ENCODE data around the gene NPNT.

The NPNT gene

DNA sequence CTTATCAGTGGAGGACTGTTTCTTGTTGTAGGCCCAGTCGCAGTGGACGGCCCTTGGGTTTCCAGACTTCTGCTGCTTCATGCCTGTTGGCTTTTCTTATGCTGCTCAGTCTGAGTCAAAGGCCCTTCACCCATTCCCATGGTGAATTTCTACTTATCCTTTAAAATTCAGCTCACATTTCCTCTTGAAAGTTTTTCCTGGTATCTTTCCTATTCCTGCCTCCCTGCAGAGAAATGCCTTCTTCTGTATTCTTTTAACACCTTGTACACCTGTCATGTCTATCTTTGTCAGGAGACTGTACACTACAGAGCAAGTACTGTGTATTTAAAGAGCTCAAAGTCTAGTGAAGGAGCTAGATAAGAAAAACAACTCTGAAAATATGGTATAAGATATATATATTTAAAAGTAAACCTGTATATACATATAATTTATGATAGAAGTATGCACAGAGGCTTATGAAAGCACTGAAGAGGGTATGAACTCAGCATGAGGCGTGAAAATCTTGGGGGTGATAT, 22.0 kb downstream of the NPNT start:
- no peak for DNase-seq (ENCODE audit: low read depth in 4 of 4, low spot score in 1 of 4)

DNA sequence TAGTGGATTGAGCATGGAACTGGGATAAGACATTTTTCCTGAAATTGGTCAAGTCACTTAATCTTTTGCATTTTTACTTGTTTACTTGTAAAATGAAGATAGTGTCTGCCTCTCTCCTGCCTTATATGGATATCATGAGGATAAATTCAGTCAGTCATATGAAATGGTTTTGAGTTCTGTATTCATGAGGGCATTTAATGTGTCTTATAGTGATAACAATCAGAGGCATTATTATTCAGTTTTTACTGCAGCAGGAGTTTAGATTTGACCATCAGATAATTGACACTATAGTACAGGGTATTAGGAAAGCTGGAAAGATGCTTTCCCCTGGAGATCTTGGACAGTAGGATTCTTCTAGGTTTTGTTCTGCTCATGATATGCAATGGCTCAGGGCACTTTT, 26.0 kb downstream of the NPNT start:
- no peak for DNase-seq (ENCODE audit: low read depth in 4 of 4, low spot score in 1 of 4)

DNA sequence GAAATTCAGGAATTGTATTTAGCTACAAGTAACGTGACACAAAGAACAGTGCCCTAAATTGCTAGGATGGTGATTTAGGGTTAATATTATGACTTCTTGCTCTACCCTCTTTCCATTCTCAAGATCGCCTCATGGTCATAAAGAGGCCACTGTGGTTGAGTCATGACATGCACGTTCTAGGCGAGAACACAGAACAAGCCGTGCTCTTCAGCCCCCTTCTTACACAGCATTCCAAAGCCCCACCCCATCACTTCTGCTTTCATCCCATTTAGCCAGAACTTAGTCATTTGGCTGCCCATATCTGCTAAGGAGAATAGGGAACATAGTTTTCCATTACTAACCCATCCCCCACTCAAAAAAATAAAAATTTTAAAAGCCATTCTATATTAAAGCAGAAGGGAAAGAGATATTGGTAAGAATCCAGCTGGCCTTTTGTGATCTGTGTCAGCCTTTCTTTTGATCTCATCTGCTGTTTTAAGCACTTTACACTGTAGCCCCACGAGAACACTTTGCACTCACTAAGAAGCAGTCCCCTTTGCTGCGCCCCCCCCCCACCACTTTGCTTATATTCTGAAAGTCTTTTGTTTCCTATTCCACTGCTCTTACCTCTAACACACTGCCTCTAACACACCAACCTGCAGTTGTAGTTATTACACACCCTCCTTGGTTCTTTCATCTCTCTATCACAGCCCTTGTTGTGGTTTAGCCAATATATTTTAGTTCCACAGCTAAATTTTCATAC, 28.4 kb downstream of the NPNT start:
- DNase-seq (ENCODE audit: low read depth in 4 of 4, low spot score in 1 of 4) = no peak

DNA sequence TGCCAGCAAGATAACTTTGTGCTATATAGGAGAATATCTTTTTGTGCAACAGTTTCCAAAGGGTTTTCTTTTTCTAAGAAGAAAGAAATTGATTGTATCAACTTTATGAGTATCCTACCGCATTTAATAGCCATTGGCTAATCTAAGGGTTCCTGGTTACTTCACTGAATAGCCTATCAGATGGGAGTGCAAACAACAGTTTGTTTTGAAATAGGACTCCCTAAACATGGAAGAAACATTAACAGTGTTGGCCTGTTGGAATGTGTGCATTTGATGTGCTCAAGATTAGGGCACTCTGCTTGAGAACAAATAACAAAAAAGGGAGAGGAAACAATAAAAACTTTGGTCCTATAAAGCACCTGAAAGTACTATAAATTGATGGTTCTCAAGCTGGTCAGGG, 29.1 kb downstream of the NPNT start:
- no peak for DNase-seq (ENCODE audit: low read depth in 4 of 4, low spot score in 1 of 4)

DNA sequence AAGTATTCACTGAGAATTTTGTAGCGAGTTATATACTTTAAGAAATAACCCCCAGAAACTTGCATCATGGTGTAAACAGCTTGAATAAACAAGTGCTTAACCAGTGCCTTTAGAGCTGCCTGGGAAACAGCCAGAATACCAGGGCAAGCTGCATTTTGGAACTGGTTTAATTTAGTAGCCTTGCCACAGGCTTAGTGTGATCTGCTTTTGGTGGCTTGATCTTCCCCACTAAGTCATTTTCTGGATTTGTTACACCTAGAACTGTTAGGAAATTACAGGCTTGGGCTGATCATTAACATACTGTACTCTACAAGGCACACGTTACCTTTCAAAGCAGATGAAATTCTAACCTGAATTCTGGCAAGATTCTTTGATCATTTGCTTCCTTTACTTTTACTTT, 35.4 kb downstream of the NPNT start:
- DNase-seq (ENCODE audit: low read depth in 4 of 4, low spot score in 1 of 4) = no peak

DNA sequence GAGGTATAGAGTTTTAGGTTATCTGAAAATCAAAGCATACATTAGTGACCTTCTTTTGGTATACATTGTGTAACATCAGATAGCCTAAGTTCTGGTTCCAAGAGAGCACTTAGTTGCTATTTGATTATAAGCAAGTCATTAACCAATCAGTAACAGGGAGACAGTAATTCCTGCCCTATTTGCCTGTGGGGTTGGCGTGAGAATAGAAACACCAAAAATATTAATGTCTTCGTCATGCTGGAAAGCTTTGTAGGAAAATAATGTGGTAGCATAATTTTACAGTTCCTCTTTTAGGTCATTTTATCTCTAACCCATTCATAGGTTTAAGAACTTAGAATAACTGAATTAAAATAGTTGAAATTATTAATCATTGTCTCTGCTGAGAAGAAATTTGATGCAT, 37.8 kb downstream of the NPNT start:
- no peak for DNase-seq (ENCODE audit: low read depth in 4 of 4, low spot score in 1 of 4)

DNA sequence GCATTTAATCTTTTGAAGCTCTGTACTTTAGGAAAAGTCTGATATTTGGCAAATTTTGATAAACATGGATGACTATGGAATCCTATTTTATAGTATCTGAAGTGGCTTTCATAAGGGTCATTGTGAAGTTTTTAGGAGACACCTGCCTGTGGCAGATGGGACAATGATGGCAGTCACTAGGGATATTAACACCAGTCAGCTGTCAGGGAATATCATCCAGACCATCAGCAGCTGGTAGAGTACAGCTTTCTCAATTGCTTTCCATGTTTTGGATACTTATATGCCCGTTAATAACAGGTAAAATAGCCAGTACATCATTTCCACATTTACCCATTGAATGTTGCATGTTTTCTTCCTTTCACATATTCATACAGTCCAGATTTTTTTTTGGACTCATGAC, 39.1 kb downstream of the NPNT start:
- no peak for DNase-seq (ENCODE audit: low read depth in 4 of 4, low spot score in 1 of 4)

DNA sequence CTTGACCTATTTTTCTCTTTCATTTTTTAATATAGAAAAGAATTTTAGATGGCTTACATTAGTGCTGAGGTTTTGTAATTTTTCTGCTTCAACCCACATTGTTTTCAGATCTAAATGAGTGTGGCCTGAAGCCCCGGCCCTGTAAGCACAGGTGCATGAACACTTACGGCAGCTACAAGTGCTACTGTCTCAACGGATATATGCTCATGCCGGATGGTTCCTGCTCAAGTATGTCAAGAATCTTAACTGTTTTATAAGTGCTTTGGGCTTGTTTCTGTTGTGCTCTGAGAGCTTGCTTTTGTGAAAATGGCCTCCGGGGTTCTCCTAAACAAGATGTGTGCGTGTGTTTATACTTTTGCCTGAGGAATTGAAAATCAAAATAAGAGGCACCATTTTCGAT, 41.6 kb downstream of the NPNT start:
- DNase-seq (ENCODE audit: low read depth in 4 of 4, low spot score in 1 of 4) = no peak

DNA sequence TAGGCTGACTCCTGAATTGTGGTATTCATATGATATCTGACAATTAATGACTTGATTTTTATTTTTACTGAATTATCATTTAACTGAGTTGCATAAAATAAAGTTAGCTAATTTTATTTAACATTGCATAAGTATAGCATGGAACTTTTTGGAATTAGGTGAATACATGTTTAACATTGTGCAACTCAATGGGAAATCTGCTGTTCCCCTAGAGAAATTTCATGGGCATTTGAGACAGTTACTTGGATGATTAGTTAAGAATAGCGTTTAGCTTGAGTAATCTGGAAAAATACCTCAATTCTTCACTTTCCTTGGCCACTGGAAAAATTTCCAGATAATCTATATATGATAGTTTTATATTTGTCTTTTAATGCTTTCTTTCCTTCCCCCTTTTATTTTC, 42.5 kb downstream of the NPNT start:
- DNase-seq (ENCODE audit: low read depth in 4 of 4, low spot score in 1 of 4) = no peak

DNA sequence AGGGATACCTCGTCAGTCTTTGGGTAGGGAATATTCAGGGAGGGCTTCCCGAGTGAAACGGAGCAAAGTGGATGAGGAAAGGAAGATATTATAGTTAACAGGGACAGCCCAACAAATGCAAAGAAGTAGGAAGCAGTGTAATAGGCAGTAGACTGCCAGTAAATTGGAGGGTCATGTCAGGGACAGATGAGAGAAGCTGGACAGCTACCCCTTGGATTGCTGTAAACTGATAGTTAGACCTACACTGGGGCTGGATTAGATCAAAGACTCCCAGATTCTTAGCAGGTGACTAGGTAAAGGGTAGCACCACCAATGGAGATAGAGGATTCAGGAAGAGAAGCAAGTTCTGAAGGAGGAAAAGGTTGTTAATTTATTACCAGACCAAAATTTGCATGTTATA, 48.0 kb downstream of the NPNT start:
- no peak for DNase-seq (ENCODE audit: low read depth in 4 of 4, low spot score in 1 of 4)

DNA sequence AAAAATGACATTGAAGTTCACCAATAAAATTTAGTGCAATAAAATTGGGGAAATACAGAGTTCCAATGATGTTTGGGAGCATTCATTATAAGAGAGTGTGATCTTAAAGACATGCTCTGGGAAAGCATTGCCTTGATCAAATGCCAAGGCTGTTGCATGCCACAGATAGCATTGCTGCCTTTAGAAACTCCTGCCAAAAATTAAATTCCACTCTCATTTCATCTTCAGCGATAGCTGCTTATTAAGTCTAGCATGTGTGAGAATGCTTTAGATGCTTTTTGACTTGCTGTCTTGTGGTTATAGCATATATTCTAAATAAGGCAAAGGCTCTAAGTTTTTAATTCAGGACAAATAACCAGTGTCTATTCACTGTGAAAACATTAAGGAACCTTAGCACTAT, 49.3 kb downstream of the NPNT start:
- no peak for DNase-seq (ENCODE audit: low read depth in 4 of 4, low spot score in 1 of 4)

DNA sequence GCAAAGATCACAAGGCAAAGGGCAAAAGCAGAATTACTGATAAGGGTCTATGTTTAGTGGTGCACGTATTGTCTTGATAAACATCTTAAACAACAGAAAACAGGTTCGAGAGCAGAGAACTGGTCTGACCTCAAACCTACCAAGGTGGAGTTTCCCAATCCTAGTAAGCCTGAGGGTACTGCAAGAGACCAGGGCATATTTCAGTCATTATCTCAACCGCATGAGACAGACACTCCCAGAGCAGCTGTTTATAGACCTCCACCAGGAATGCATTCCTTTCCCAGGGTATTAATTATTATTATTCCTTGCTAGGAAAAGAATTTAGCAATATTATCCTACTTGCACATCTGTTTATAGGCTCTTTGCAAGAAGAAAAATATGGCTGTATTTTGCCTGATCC, 51.5 kb downstream of the NPNT start:
- DNase-seq (ENCODE audit: low read depth in 4 of 4, low spot score in 1 of 4) = no peak

DNA sequence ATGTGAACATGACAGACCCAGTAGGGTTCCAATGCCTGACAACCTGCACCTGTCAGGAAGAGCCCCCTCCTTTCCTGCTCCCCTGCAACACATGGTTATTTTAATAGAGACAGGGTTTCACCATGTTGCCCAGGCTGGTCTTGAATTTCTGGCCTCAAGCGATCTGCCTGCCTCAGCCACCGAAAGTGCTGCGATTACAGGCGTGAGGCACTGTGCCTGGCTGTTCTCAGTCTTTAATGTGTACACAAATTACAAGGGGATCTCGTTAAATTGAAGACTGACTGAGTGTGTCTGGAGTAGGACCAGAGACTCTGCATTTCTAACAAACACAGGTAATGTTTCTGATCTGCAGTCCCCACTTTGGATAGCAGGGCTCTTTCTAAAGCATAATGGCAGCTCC, 55.4 kb downstream of the NPNT start:
- DNase-seq (ENCODE audit: low read depth in 4 of 4, low spot score in 1 of 4) = no peak

DNA sequence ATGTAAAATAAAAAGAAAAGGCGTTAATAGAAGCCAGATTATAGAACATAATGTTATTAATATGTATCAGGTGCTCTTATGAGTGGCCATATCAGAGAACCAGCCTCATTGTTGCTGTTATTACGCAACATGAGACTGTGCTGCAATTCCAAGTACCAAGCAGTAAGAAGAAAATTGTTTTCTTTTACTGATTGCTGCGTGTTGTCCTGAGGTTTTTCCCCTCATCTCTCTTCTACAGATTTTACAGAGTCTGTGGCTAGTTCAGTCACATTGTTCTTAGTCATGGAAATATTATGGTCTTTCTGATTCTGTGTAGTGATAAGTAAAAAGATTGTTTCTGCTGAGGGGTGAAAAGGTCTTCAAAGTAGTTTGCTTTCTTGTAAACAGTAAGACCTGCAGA, 55.9 kb downstream of the NPNT start:
- no peak for DNase-seq (ENCODE audit: low read depth in 4 of 4, low spot score in 1 of 4)

DNA sequence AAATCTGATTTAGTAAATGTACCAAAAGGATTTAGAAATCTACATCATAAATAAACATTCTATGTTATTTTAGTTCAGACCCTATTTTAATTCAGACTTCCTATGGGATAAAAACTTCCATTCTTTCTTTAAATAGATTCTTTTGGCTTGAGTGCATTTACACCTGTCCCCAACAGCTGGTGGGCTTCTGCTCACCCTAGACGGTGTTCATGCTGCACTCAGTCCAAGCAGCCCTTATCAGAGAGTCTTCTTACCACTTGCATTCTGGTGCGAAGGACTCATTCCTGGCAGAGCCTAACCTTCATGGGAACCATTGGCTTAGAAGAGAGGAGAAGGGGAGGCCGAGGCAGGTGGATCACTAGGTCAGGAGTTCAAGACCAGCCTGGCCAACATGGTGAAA, 57.3 kb downstream of the NPNT start:
- no peak for DNase-seq (ENCODE audit: low read depth in 4 of 4, low spot score in 1 of 4)

DNA sequence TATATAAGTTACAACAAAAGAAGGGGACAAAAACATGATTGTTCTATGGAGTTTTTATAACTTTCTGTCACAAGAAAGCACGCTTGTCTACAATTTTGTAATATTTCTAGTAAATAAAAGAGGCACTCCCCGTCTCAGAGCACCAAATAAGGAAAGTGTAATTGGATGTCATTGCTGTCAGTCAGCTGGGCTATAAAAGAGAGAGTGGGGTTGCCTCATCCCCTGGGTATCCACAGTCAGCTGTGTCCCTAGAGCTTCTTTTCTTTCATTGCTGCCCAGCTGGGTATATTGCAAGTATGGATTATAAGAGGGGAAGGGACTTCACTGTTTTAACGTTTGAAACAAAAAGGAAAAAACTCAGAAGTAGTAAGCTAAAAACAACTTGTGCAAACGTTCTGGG, 61.3 kb downstream of the NPNT start:
- no peak for DNase-seq (ENCODE audit: low read depth in 4 of 4, low spot score in 1 of 4)

DNA sequence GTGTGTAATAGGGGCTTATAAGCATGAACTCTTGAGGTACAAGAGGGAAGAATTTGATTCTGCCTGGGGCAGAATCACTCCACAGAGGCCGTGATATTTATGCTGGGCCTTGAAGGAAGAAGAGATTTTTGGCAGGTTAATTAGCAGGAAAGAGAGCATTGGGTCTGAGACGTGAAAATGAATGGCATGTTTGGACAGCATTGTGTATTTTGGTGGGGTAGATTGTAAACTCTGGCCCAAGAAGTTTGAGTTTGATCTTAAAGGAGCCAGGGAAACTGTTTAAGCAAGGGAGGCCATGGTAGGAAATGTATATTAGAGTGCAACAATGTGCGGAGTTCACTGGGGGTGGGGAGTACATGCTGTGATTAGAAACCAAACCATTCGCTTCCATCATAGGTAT, 62.4 kb downstream of the NPNT start:
- no peak for DNase-seq (ENCODE audit: low read depth in 4 of 4, low spot score in 1 of 4)

DNA sequence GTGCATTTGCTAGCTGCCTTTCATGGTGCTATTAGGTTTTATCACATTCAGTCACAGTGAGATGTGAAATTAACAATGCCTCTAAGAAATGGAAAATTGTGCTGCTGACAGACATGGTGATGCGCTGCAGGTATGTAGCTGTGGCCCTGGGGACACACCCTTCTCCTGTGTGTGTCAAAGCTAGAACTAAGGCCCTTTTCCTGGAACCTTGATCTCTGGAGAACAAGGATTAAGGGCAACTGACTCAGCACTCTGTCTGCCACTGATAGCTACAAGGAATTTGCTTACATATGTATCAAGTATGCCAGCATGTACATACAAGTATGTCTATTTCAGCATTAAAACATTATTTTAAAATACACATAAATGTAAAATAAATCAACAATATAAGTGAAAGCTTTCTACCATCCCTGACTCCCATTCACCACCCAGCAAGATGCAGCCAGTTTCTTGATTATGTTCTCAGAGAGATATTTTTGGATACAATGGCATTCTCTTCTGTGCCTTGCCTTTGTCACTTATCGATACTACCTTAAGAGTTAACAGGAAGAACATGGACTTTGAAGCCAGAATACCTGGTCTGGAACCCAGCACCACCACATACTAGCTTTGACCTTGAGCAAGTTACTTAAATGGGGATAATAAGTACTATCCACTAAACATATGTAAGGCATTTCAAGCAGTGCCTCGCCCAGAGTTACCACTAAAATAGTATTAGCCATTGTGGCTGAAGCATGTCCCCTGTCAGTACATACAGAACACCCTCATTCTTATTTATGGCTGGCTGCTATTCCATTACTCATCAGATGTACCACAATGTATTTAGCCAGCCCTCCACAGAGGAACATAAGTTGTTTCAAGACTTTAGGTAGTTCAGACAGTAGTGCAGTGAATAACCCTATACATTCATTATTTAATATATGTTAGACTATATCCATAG, 68.5 kb downstream of the NPNT start:
- DNase-seq (ENCODE audit: low read depth in 4 of 4, low spot score in 1 of 4) = no peak

DNA sequence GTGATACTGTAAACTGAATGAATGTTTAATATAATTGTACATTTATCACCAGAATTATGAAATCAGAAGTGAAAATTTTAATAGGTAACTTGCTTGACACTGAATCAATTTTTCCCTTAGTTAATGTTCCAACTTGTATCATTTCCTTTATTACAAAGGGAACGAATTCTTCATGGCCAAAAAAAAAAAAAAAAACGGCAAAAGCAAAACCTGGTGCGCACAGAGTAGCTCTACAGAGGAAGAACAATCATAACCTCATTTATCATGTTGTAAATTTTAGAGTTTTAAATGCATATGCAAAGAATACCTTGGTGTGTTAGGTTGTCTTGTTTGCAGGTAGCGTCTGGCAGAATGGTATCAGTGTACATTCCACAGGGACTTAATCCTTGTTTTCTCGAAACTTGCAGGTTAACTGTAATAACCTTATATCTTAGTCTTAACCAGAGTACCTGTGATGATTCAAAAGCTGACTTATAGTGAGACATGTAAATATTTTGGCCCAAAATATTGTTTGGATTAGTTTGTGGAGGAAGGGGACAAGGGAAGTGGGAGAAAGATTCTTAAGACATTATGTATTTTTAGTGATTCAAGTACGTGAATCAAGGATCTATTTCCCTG, 70.0 kb downstream of the NPNT start:
- DNase-seq (ENCODE audit: low read depth in 4 of 4, low spot score in 1 of 4) = no peak

DNA sequence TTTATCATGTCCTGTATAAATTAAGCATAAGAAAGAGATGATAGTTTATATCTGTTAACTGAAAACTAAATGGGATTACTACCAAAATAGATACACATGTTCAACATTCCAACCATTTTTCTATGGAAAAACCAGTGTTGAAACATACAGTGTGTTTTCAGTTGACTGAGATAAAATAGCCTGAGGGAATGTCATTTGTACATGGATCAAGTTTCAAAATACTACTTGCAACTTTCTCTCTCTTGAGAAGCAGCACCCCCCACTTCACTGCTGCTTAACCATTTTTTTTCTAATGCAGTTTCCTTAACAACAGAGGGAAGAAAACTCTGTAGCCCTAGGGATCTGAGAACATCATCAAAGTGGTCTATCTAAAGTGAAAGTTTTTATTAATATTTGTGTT, 70.8 kb downstream of the NPNT start:
- DNase-seq (ENCODE audit: low read depth in 4 of 4, low spot score in 1 of 4) = no peak

DNA sequence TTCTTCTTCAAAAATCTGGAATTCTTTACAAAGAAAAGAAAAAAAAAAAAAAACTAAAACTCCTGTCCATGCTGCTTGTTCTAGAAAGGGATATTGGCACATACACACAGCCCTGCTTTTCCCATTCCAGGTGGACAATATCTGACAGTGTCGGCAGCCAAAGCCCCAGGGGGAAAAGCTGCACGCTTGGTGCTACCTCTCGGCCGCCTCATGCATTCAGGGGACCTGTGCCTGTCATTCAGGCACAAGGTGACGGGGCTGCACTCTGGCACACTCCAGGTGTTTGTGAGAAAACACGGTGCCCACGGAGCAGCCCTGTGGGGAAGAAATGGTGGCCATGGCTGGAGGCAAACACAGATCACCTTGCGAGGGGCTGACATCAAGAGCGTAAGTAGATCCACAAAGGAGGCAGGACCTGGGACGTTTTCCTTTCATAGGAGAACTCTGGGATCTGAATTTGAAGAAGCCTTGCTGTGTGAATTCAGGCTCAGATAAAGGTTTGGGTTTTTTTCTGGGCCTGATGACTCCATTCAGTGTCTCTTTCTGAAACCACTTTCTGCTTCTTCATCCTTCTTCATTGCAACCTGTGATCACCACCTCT, 71.9 kb downstream of the NPNT start:
- no peak for DNase-seq (ENCODE audit: low read depth in 4 of 4, low spot score in 1 of 4)

DNA sequence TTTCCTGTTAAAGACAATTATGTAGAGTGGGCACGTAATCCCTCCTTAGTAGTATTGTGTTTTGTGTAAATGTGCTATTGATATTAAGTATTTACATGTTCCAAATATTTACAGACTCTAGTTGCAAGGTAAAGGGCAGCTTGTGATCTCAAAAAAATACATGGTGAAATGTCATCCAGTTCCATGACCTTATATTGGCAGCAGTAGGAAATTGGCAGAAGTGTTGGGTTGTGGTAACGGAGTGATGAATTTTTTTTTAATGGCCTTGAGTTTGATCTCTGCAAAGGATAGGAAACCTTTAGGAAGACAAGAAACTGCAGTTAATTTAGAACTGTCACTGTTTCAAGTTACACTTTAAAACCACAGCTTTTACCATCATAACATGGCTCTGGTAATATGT, 74.3 kb downstream of the NPNT start:
- no peak for DNase-seq (ENCODE audit: low read depth in 4 of 4, low spot score in 1 of 4)
